Measurements from ENCODE around the gene IL6R. TPM values are rescaled to one million over a fixed set of nuclear protein-coding genes. Genes with fewer than 3 reads are reported as not detected.

Gene IL6R
- total RNA-seq, 1 donor from 2014 or later: 1.6 TPM

DNA sequence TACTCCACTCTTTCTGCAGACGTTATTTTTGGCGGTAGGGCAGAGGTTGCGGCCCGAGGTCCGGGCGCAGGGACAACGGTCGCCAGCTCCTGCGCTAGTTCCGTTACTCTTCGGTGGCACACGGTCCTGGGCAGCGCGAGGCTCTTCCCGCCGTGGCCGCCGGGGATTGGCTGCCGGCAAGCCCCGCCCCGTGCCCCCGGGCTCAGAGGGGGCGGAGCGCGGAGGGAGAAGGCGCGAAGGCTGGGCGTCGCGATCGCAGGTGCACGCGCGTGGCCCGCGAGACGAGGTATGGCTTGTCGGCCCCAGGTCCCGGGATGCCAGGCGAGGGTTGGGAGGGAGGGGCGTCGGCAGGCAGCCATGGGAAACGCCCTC, 97.6 kb downstream of the IL6R start:
- no peak for DNase-seq (ENCODE audit: low spot score)
- Mint-ChIP-seq H3K9me3 (no peaks in the 10 kb centered on the region), H3K4me1 (ENCODE audit: low read depth) (peaks cover 4% of the 10 kb centered on the region), H3K36me3 (ENCODE audit: low read depth) (no peaks in the 10 kb centered on the region), H3K27me3 (ENCODE audit: low read depth) (peaks cover 72% of the 10 kb centered on the region), H3K27ac (no peak overlapping the region), H3K4me3 (ENCODE audit: low read depth) (no peak overlapping the region)
- intact Hi-C loops (cut with micrococcal nuclease): no loop called here

DNA sequence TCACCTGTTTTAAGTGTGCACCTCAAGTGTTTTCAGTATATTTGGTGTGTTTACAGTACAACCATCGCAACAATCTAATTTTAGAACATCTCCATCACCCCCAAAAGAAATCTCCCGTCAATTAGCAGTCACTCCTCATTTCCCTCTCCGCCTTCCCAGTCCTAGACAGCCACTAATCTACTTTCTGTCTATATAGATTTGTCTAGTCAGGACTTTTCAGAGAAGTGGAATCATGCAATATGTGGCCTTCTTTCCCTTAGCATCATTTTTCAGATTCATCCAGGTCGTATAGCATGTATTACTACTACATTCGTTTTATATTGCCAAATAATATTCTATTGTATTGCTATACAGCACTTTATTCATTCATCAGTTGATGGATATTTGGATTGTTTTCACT, 98.8 kb downstream of the IL6R start:
- Mint-ChIP-seq H3K36me3 (ENCODE audit: low read depth) (no peaks in the 10 kb centered on the region), H3K27me3 (ENCODE audit: low read depth) (peaks cover 76% of the 10 kb centered on the region), H3K9me3 (no peaks in the 10 kb centered on the region), H3K27ac (no peak overlapping the region), H3K4me3 (ENCODE audit: low read depth) (no peak overlapping the region), H3K4me1 (ENCODE audit: low read depth) (peaks cover 4% of the 10 kb centered on the region)
- DNase-seq (ENCODE audit: low spot score): no peak
- intact Hi-C loops (cut with micrococcal nuclease): no loop called here

DNA sequence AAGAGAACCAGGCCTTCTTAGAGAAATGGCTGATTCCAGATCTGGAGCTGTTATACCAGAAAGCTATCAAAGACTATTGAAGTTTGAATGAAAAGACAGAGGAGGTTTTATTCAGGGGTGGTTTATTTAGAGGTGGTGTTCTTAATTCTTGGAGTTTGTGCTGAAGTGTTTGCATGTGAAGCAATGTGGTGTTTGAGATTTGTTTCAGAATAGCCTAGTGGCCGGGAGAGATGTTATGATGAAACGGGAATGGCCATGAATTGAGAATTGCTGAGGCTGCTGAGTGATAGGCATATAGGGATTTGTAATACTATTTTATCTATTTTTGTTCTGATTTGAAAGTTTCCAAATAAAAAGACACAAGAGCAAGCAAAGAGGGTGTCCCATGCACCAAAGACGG, 107.6 kb downstream of the IL6R start:
- intact Hi-C loops (cut with micrococcal nuclease): no loop called here
- Mint-ChIP-seq H3K36me3 (ENCODE audit: low read depth) (no peaks in the 10 kb centered on the region), H3K27me3 (ENCODE audit: low read depth) (peaks cover 39% of the 10 kb centered on the region), H3K27ac (no peak overlapping the region), H3K9me3 (no peaks in the 10 kb centered on the region), H3K4me1 (ENCODE audit: low read depth) (no peaks in the 10 kb centered on the region), H3K4me3 (ENCODE audit: low read depth) (no peak overlapping the region)
- DNase-seq (ENCODE audit: low spot score): no peak

DNA sequence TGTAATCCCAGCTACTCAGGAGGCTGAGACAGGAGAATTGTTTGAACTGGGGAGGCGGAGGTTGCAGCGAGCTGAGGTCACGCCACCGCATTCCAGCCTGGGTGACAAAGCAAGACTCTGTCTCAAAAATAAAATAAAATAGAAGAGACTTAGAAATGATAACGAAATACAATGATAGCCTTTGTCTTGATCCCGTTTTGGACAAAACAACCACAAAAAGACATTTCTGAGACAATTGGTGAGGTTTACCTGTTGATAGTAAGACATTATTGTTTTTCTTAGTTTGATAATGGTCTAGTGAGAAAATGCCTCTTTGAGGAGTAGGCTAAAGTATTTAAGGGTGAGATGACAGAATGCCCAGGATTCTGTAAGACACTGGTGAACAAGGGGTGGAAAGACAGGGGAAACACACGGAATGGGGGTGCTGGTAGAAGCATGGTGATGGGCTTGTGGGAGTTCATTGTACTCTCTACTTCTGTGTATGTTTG, 109.0 kb downstream of the IL6R start:
- no peak for DNase-seq (ENCODE audit: low spot score)
- Mint-ChIP-seq H3K4me1 (ENCODE audit: low read depth) (no peaks in the 10 kb centered on the region), H3K36me3 (ENCODE audit: low read depth) (no peaks in the 10 kb centered on the region), H3K9me3 (no peaks in the 10 kb centered on the region), H3K27ac (no peak overlapping the region), H3K27me3 (ENCODE audit: low read depth) (peaks cover 31% of the 10 kb centered on the region), H3K4me3 (ENCODE audit: low read depth) (no peak overlapping the region)
- intact Hi-C loops (cut with micrococcal nuclease): no loop called here

DNA sequence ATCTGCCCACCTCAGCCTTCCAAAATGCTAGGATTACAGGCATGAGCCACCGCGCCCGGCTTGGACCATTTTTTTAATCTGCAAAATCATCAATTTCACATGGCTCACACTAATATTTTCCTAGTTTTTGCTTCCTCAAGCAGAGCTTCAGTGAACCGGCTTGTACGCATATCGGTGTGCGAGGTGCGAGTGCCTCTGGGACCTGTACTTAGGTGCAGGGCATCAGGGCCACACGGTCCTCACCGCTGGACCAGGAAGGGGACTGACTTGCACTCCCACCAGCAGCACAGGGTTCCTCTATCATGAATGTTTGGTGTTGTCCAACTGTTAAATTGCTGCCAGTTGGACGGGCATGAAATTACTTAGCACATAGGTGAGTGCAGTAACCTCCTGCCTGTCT, 112.5 kb downstream of the IL6R start:
- intact Hi-C loops (cut with micrococcal nuclease): no loop called here
- Mint-ChIP-seq H3K27ac (no peak overlapping the region), H3K4me1 (ENCODE audit: low read depth) (no peaks in the 10 kb centered on the region), H3K27me3 (ENCODE audit: low read depth) (peaks cover 32% of the 10 kb centered on the region), H3K9me3 (no peaks in the 10 kb centered on the region), H3K4me3 (ENCODE audit: low read depth) (no peak overlapping the region), H3K36me3 (ENCODE audit: low read depth) (no peaks in the 10 kb centered on the region)
- no peak for DNase-seq (ENCODE audit: low spot score)

Other genes starting within 250 kb of the IL6R start
- gene TPM3, start 213.2 kb upstream of the IL6R start, total RNA-seq: 696 and 759 TPM in 2 replicates
- gene CFAP141, start 199.0 kb upstream of the IL6R start, total RNA-seq: not detected in 2 replicates
- gene UBAP2L, start 184.4 kb upstream of the IL6R start, total RNA-seq: 259 and 263 TPM in 2 replicates
- 112 and 113 TPM in 2 replicates for gene HAX1, start 132.7 kb upstream of the IL6R start, total RNA-seq
- not detected in 2 replicates for gene AQP10, start 84.2 kb upstream of the IL6R start, total RNA-seq
- 44.0 and 47.0 TPM in 2 replicates for gene ATP8B2, start 79.8 kb upstream of the IL6R start, total RNA-seq
- not detected in 2 replicates for gene TDRD10, start 96.9 kb downstream of the IL6R start, total RNA-seq
- gene SHE, start 97.1 kb downstream of the IL6R start, total RNA-seq: 0.05 TPM in 1 of 2 replicates, not detected in the other
- 96.5 and 101 TPM in 2 replicates for gene UBE2Q1, start 153.3 kb downstream of the IL6R start, total RNA-seq
- gene CHRNB2, start 162.4 kb downstream of the IL6R start, total RNA-seq: not detected in 2 replicates
- 267 and 282 TPM in 2 replicates for gene ADAR, start 202.8 kb downstream of the IL6R start, total RNA-seq

Measured in activated T-helper 2 cell treated with anti-CD3 and anti-CD28 coated beads, Interferon-gamma antibody, Interleukin-2, Interleukin-4, amounts not matched to agents 10 μg/mL and 5 μg/mL and 100 μg/mL, durations not matched to agents 14 hours and 24 hours and 36 hours (primary cell).